ENCODE data around the gene GRM8.

The GRM8 gene

GRCh38 chr7:126699707-126700106 is 553.0 kb downstream of the GRM8 start (continued):
- TF ChIP-seq ZNF518A (tag by site-specific recombination; conservative IDR thresholded peaks at IDR 0.05; ENCODE audit: low read depth) (no peak), AEBP2 (tag by site-specific recombination; IDR thresholded peaks at IDR 0.05; ENCODE audit: borderline replicate concordance) (no peak), ZFP69B (tag by site-specific recombination; IDR thresholded peaks at IDR 0.05) (no peak), ZNF366 (tag by site-specific recombination; conservative IDR thresholded peaks at IDR 0.05) (no peak), ZNF184 (tag by site-specific recombination; IDR thresholded peaks at IDR 0.05) (no peak), ZNF580 (tag by site-specific recombination; IDR thresholded peaks at IDR 0.05) (no peak), ZSCAN30 (tag by site-specific recombination; IDR thresholded peaks at IDR 0.05) (no peak), ZBTB44 (tag by site-specific recombination; IDR thresholded peaks at IDR 0.05) (no peak), ZNF37A (tag by site-specific recombination; IDR thresholded peaks at IDR 0.05) (no peak), BCL11A (tag by site-specific recombination; IDR thresholded peaks at IDR 0.05; ENCODE audit: low read depth) (no peak)
- TF ChIP-seq, protein P1, sequence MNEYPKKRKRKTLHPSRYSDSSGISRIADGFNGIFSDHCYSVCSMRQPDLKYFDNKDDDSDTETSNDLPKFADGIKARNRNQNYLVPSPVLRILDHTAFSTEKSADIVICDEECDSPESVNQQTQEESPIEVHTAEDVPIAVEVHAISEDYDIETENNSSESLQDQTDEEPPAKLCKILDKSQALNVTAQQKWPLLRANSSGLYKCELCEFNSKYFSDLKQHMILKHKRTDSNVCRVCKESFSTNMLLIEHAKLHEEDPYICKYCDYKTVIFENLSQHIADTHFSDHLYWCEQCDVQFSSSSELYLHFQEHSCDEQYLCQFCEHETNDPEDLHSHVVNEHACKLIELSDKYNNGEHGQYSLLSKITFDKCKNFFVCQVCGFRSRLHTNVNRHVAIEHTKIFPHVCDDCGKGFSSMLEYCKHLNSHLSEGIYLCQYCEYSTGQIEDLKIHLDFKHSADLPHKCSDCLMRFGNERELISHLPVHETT (tag by site-specific recombination; IDR thresholded peaks at IDR 0.05) = no peak
- TF ChIP-seq, protein P2, sequence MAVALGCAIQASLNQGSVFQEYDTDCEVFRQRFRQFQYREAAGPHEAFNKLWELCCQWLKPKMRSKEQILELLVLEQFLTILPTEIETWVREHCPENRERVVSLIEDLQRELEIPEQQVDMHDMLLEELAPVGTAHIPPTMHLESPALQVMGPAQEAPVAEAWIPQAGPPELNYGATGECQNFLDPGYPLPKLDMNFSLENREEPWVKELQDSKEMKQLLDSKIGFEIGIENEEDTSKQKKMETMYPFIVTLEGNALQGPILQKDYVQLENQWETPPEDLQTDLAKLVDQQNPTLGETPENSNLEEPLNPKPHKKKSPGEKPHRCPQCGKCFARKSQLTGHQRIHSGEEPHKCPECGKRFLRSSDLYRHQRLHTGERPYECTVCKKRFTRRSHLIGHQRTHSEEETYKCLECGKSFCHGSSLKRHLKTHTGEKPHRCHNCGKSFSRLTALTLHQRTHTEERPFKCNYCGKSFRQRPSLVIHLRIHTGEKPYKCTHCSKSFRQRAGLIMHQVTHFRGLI (tag by site-specific recombination; IDR thresholded peaks at IDR 0.05) = no peak

GRCh38 chr7:126698909-126699308 is 553.8 kb downstream of the GRM8 start:
- H3K4me1 ChIP-seq (ENCODE audit: control insufficient read depth, insufficient read depth, low read length) = no peaks in the 10 kb centered on the region
- no peak overlapping the region for H3K4me3 ChIP-seq (ENCODE audit: low read depth, low read length)
- ChIA-PET POLR2A (no interaction called here), CTCF (no interaction called here)
- H3K27ac ChIP-seq (ENCODE audit: extremely low read depth, low read depth, low read length) = no peak overlapping the region
- no peaks in the 10 kb centered on the region for H3K36me3 ChIP-seq (ENCODE audit: control insufficient read depth in 2 of 2, insufficient read depth in 1 of 2, low read length in 2 of 2)
- no peaks in the 10 kb centered on the region for H3K9me3 ChIP-seq (ENCODE audit: control insufficient read depth, insufficient read depth, low read depth, low read length)
- no peak for TF ChIP-seq ZNF2 (tag by site-specific recombination; IDR thresholded peaks at IDR 0.05)
- TF ChIP-seq HIC1 (tag by site-specific recombination; IDR thresholded peaks at IDR 0.05) = no peak
- TF ChIP-seq ZNF221 (tag by site-specific recombination; IDR thresholded peaks at IDR 0.05; ENCODE audit: borderline replicate concordance) = no peak
- no peak for TF ChIP-seq ZBTB8A (tag by site-specific recombination; IDR thresholded peaks at IDR 0.05)
- TF ChIP-seq, protein P3, sequence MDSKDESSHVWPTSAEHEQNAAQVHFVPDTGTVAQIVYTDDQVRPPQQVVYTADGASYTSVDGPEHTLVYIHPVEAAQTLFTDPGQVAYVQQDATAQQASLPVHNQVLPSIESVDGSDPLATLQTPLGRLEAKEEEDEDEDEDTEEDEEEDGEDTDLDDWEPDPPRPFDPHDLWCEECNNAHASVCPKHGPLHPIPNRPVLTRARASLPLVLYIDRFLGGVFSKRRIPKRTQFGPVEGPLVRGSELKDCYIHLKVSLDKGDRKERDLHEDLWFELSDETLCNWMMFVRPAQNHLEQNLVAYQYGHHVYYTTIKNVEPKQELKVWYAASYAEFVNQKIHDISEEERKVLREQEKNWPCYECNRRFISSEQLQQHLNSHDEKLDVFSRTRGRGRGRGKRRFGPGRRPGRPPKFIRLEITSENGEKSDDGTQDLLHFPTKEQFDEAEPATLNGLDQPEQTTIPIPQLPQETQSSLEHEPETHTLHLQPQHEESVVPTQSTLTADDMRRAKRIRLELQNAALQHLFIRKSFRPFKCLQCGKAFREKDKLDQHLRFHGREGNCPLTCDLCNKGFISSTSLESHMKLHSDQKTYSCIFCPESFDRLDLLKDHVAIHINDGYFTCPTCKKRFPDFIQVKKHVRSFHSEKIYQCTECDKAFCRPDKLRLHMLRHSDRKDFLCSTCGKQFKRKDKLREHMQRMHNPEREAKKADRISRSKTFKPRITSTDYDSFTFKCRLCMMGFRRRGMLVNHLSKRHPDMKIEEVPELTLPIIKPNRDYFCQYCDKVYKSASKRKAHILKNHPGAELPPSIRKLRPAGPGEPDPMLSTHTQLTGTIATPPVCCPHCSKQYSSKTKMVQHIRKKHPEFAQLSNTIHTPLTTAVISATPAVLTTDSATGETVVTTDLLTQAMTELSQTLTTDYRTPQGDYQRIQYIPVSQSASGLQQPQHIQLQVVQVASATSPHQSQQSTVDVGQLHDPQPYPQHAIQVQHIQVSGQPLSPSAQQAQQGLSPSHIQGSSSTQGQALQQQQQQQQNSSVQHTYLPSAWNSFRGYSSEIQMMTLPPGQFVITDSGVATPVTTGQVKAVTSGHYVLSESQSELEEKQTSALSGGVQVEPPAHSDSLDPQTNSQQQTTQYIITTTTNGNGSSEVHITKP (tag by site-specific recombination; IDR thresholded peaks at IDR 0.05) = no peak
- no peak for TF ChIP-seq BCL11A (tag by site-specific recombination; IDR thresholded peaks at IDR 0.05; ENCODE audit: low read depth)
